AG04449 (cell line): ENCODE data around the gene ELP5.

ENCODE experiments used
- CTCF ChIA-PET: fragments of 350-600 bp; formaldehyde crosslinking; extraction: SDS; loops from one replicate; lab custom pipeline; 2021; ENCODE audit warnings: antibody characterized with exemption; lab: Yijun Ruan, JAX
- POLR2A ChIA-PET: fragments of 400-600, 350-600 bp; formaldehyde crosslinking; extraction: SDS; loops from one replicate; lab custom pipeline; 2020; ENCODE audit warnings: antibody characterized with exemption, inconsistent platforms; lab: Yijun Ruan, JAX
- DNase-seq: peaks from one replicate; pipeline ENCODE4 v3.0.0-alpha.2; 2010; ENCODE audit warnings: low read depth, low spot score
- H3K4me3 ChIP-seq: 2 replicates; pipeline ENCODE4 v1.5.1; 2011; ENCODE audit warnings: low read depth, mild to moderate bottlenecking, control low read depth, low read length
- TF ChIP-seq, protein P1 (sequence below): IDR thresholded peaks from one replicate; pipeline ENCODE4 v1.5.1; 2011; ENCODE audit warnings: mild to moderate bottlenecking, moderate library complexity, low read length, control low read depth, inconsistent platforms; ENCODE audit not compliant: insufficient read depth; ENCODE audit errors: missing control alignments

ELP5 gene

DNA sequence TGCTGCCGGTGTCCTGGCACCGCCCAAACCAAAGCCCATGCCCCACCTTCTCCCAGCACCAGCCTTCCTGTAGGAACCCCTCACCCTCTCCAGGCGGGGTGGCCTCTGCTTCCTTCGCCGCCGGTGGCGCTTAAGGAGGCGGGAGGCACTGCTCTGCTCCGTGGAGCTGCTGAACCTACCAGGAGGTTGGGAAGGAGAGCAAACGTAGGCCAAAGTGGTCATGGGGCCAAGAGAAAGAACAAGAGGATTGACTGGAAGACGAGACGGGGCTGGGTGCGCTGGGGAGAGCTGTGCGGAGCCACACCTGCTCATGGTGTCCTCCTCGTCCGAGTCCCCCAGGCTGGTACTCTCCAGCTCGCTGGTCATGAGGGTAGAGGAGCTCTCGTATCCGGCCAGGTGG lies 22.5 kb upstream of the ELP5 start:
- H3K4me3 ChIP-seq = no peak overlapping the region
- ChIA-PET POLR2A (interaction anchor here (1.0 kb wide), 1 partner anchor 10 kb away, joined by 5 read pairs; the partner anchor contains the start of genes ACADVL and DLG4), CTCF (interaction anchor here (1.5 to 1.7 kb wide), 2 partner anchors 9 to 52 kb away, joined by 3 to 12 read pairs; no protein-coding TSS in a partner anchor)
- no peak for DNase-seq
- TF ChIP-seq, protein P1, sequence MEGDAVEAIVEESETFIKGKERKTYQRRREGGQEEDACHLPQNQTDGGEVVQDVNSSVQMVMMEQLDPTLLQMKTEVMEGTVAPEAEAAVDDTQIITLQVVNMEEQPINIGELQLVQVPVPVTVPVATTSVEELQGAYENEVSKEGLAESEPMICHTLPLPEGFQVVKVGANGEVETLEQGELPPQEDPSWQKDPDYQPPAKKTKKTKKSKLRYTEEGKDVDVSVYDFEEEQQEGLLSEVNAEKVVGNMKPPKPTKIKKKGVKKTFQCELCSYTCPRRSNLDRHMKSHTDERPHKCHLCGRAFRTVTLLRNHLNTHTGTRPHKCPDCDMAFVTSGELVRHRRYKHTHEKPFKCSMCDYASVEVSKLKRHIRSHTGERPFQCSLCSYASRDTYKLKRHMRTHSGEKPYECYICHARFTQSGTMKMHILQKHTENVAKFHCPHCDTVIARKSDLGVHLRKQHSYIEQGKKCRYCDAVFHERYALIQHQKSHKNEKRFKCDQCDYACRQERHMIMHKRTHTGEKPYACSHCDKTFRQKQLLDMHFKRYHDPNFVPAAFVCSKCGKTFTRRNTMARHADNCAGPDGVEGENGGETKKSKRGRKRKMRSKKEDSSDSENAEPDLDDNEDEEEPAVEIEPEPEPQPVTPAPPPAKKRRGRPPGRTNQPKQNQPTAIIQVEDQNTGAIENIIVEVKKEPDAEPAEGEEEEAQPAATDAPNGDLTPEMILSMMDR = no peak

DNA sequence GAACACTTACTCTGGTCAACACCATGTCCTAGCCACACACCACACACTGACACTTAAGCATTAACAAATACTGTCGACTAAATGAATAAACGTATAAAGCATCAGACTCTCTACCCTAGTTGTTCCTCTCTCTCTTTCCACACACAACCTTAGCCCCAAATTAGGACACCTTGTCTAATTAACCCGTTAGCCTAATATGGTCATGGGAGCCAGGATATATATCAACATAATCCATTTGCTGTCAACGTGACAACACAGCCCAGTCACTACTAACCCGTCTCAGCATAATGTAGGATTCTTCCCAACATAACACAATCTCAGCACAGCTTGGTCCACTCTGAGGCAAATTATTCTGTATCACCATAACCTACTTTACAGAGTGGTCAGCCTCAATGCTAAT lies 19.9 kb upstream of the ELP5 start:
- TF ChIP-seq, protein P1 = no peak
- peak overlapping the region; percentile 19; the same call in 1 of the 2 replicates for H3K4me3 ChIP-seq
- ChIA-PET CTCF (interaction anchor here (0.8 kb wide), 1 partner anchor 117 kb away, joined by 3 read pairs; no protein-coding TSS in a partner anchor), POLR2A (interaction anchor here (5.2 kb wide), 1 partner anchor 10 kb away, joined by 82 read pairs; the partner anchor contains the start of genes ACADVL and DLG4)
- no peak for DNase-seq

DNA sequence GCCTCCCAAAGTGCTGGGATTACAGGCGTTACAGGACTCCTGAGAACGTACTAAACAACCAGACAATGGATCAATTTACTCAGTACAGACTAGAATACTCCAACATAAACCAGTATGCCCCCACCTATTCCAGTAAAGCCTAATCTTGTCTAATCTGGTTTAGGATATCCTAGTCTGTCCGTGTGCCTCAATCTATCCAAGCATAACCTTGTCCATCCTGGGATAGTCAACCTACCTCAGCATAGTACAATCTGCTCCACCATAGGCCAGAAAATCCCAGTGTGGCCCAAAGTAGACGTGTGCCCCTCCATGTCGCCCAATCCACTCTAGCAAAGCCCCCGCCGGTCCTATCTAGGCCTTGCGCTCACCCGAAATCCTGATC lies 18.3 kb upstream of the ELP5 start:
- CTCF ChIA-PET = interaction anchor here (1.3 kb wide), 1 partner anchor 12 kb away, joined by 4 read pairs; no protein-coding TSS in a partner anchor
- TF ChIP-seq, protein P1 = no peak
- POLR2A ChIA-PET = interaction anchor here (1.0 to 5.2 kb wide), 3 partner anchors 9 to 18 kb away, joined by 3 to 82 read pairs (median 3); partner anchors contain the start of genes ACADVL, DLG4 and GABARAP
- H3K4me3 ChIP-seq = peak overlapping the region; percentile 84
- no peak for DNase-seq

DNA sequence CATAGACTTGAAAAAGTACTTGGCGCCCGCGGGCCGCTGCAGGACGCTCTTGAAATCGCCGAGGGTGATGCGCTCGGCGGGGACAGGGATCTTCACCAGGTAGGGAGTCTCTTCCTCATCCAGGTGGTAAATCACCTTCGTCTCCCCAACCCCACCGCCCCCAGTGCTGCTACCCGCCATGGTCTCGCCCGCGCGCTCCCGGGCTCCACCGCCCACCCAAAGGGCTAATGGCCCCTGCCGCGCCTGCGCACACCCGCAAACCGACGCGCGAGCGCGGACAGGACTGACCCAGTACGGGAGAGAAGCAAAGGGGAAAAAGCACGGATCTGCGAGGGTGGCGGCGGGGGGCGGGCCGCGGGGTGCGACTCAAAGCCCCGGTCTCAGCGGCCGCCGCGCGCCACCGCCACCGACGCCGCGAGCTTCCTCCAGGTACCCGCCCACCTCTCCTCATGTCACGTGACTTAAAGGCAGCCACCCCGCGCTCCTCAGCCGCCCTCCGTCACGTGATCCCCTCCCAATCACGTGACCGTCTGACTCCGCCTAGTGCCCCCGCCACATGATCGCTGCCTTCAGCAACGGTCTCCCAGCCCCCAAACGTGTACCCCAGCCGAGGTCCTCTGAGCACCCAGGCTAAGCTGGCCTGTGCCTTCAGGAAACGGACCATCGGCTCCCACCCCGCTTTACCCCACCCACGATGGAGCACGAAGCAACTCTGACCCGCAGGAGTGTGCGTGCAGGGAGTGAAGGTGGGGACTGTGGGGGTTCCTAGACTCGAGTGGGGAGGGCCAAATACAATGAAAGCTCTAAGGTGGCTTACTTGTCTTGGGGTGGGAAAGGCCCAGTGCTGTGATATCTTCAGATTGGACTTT lies 17.7 kb upstream of the ELP5 start, which contains the start of gene DVL2:
Gene DVL2, minus strand, starts transcription at position 435 of the 869 bp plus-strand sequence. Its CDS starts 255 bp downstream, at position 180.
- peak within 1 kb of the TSS; percentile 84 for H3K4me3 ChIP-seq
- CTCF ChIA-PET = interaction anchor here (0.7 kb wide), 1 partner anchor 14 kb away, joined by 5 read pairs; no protein-coding TSS in a partner anchor
- POLR2A ChIA-PET = interaction anchor here (1.0 to 5.2 kb wide), 3 partner anchors 8 to 19 kb away, joined by 3 to 82 read pairs (median 3); partner anchors contain the start of genes ACADVL, DLG4 and GABARAP
- no peak for DNase-seq
- TF ChIP-seq, protein P1 = no peak

DNA sequence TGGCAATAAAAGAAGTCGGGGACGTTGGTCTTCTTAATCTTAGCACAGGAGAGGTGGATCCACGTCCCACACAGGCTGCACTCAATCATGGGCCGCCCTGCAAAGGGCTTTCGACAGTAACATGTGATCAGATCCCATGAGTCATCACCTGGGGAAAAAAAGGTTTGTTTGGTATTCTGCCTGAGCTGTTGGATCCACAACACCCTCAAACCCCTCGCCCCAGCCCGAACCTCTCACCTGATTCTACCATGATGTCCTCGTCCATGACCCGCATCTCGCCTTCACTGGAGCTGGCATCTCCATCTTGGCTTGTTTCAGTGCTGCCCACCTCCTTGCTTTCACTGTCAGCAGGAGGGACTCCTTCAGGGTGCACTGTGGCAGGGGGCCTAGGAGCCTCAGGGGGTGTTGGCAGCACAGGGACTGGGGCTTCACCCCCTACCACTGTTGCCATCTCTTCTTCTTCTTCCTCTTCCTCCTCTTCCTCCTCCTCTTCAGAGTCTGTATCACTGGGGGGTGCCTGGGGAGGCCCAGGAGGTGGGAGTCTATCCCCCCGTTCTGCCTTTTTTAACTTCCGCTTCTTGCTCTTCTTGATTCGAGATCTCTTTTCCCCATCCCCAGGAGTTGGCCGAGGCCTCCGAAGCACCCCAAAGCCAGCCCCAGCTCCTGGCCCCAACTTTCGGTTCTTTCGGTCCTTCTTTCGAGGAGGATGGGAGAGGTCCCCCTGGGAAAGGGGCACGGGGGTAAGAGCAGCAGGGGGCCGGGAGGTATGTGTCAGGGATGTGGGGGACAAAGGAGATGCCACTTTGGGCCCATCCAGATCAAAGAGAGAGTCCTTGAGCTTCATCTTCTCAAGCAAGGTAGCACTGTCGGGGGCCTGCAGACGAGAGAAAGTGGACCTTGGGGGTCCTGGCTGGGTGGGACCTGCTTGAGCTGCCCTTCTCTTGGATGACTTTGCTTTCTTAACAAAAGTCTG lies 16.0 kb upstream of the ELP5 start:
- TF ChIP-seq, protein P1 = no peak
- ChIA-PET POLR2A (interaction anchor here (0.7 to 5.2 kb wide), 2 partner anchors 14 to 16 kb away, joined by 3 to 82 read pairs; partner anchors contain the start of genes ACADVL and DLG4), CTCF (interaction anchor here (1.2 to 1.5 kb wide), 2 partner anchors 15 to 190 kb away, joined by 3 read pairs; no protein-coding TSS in a partner anchor)
- no peak for DNase-seq
- no peak overlapping the region; the same call in 1 of the 2 replicates for H3K4me3 ChIP-seq
